K562 (cell line): ENCODE measurements around the gene RGS7. TPM values are rescaled to one million over a fixed set of nuclear protein-coding genes. Genes with fewer than 3 reads are reported as not detected.

ENCODE experiments used
- ATAC-seq: fragments of 200-7000 bp; cut with Tn5 transposase; 3 replicates; pipeline ENCODE4 v1.9.1; 2020; ENCODE audit warnings: moderate library complexity
- BruUV-seq: library from RNA; stranded (reverse); fragments of 400-500 nt; replicated peaks from 2 replicates; lab custom pipeline; 2021; lab: Mats Ljungman, UMichigan
- CTCF ChIA-PET: fragments of 300-600 bp; formaldehyde crosslinking; extraction: SDS; loops from one replicate; lab custom pipeline; 2021; ENCODE audit warnings: low intra/inter-chr PET ratio; lab: Yijun Ruan, JAX
- POLR2A ChIA-PET: fragments of 300-600, 350-650 bp; sonication (Branson Sonifier 250); formaldehyde crosslinking; extraction: SDS; loops from one replicate; lab custom pipeline; 2021; ENCODE audit warnings: antibody characterized with exemption, inconsistent platforms; lab: Yijun Ruan, JAX
- DNase-seq, 4 experiments: peaks; one replicate each; pipeline versions ENCODE4 v3.0.0 to v3.0.0-alpha.2; 2011 to 2018; ENCODE audit warnings: low spot score in 3 of 4, mixed read lengths in 3 of 4; ENCODE audit errors: extremely low read depth in 1 of 4
- FAIRE-seq: peaks from 2 replicates; lab custom pipeline; 2011; peaks lifted over from hg19 to GRCh38; lab: Jason Lieb, UNC
- H2AFZ ChIP-seq: 2 replicates; pipeline ENCODE4 v1.6.0; 2011; ENCODE audit warnings: low read depth, low read length, control low read depth, inconsistent platforms
- H3K27ac ChIP-seq: fragments of 200-600 bp; 3 replicates; pipeline ENCODE4 v1.8.0; 2011; ENCODE audit warnings: low read depth, mild to moderate bottlenecking, control low read depth, inconsistent platforms, low read length, moderate library complexity, mixed read lengths; ENCODE audit errors: extremely low read depth
- H3K27me3 ChIP-seq, 2 experiments: fragments of 300-600 bp in 1 of 2; 2 replicates in 1 of 2; 3 replicates in 1 of 2; pipeline versions ENCODE4 v1.6.0 to v1.8.0; 2011; ENCODE audit warnings: inconsistent platforms in 2 of 2, low read length in 2 of 2, mild to moderate bottlenecking in 1 of 2, mixed read lengths in 1 of 2, moderate library complexity in 1 of 2; ENCODE audit not compliant: control insufficient read depth in 2 of 2, insufficient read depth in 2 of 2
- H3K36me3 ChIP-seq: fragments of 300-600 bp; 3 replicates; pipeline ENCODE4 v1.8.0; 2011; ENCODE audit warnings: mild to moderate bottlenecking, low read length, inconsistent platforms; ENCODE audit not compliant: control insufficient read depth, insufficient read depth
- H3K4me1 ChIP-seq, 2 experiments: fragments of 200-600 bp in 1 of 2; replicated peaks in 1 of 2; 2 replicates in 1 of 2; 3 replicates in 1 of 2; pipeline versions ENCODE4 v1.5.1 to v1.8.0; 2011; ENCODE audit warnings: inconsistent platforms in 2 of 2, low read length in 2 of 2, mild to moderate bottlenecking in 1 of 2, mixed read lengths in 1 of 2, moderate library complexity in 1 of 2; ENCODE audit not compliant: control insufficient read depth in 2 of 2, insufficient read depth in 2 of 2
- H3K4me2 ChIP-seq: 2 replicates; pipeline ENCODE4 v1.6.1; 2011; ENCODE audit warnings: low read length, control low read depth, inconsistent platforms, mixed read lengths; ENCODE audit not compliant: insufficient read depth
- H3K4me3 ChIP-seq: fragments of 200-600 bp; sonication (generic), shearing (Covaris generic); 2 replicates; pipeline ENCODE4 v1.5.1; 2016; ENCODE audit warnings: control low read depth, inconsistent platforms
- H3K79me2 ChIP-seq: fragments of 200-600 bp; 3 replicates; pipeline ENCODE4 v1.8.0; 2011; ENCODE audit warnings: low read length, inconsistent platforms; ENCODE audit not compliant: control insufficient read depth, insufficient read depth
- H3K9ac ChIP-seq, 2 experiments: 2 replicates each; pipeline versions ENCODE4 v1.6.0 to v1.6.1; 2011; ENCODE audit warnings: low read depth in 2 of 2, low read length in 2 of 2, control low read depth in 1 of 2, inconsistent platforms in 1 of 2, mild to moderate bottlenecking in 1 of 2, mixed read lengths in 1 of 2; ENCODE audit not compliant: insufficient read depth in 1 of 2
- H3K9me1 ChIP-seq: one replicate; pipeline ENCODE4 v1.6.0; 2011; ENCODE audit warnings: inconsistent platforms, mild to moderate bottlenecking, low read length, moderate library complexity; ENCODE audit not compliant: control insufficient read depth, insufficient read depth
- H3K9me3 ChIP-seq: replicated peaks from 2 replicates; pipeline ENCODE4 v1.5.1; 2011; ENCODE audit warnings: low read depth, low read length, inconsistent platforms; ENCODE audit not compliant: control insufficient read depth, insufficient read depth
- H4K20me1 ChIP-seq: replicated peaks from 2 replicates; pipeline ENCODE4 v1.6.1; 2011; ENCODE audit warnings: low read length, inconsistent platforms, mixed read lengths; ENCODE audit not compliant: control insufficient read depth, insufficient read depth
- MCM2 ChIP-seq: fragments of 450-650 bp; IDR thresholded peaks from 2 replicates; pipeline ENCODE4 v1.6.1; 2017; ENCODE audit warnings: low read depth, mild to moderate bottlenecking
- SMARCE1 ChIP-seq: fragments of 450-650 bp; IDR thresholded peaks from 2 replicates; pipeline ENCODE4 v1.7.1; 2016; ENCODE audit warnings: mild to moderate bottlenecking
- TFAM ChIP-seq: fragments of 250-450 bp; sonication (Bioruptor Pico); conservative IDR thresholded peaks from 2 replicates; pipeline ENCODE4 v1.5.0; 2021; ENCODE audit warnings: mild to moderate bottlenecking, moderate library complexity
- ZNF766 ChIP-seq: fragments of 200-800 bp; sonication (Bioruptor generic); conservative IDR thresholded peaks from 2 replicates; pipeline ENCODE4 v1.6.1; 2016; ENCODE audit warnings: missing genetic modification characterization, missing compliant biosample characterization
- ZNF785 ChIP-seq: fragments of 250-450 bp; sonication (Bioruptor Pico); IDR thresholded peaks from 2 replicates; pipeline ENCODE4 v1.4.0; 2020; ENCODE audit warnings: mild to moderate bottlenecking
- ZNF79 ChIP-seq: fragments of 250-450 bp; sonication (Bioruptor Pico); IDR thresholded peaks from 2 replicates; pipeline ENCODE4 v1.4.0; 2020; ENCODE audit warnings: low read depth, mild to moderate bottlenecking, moderate library complexity
- WGBS: fragments of 100-300 bp; shearing (Covaris generic); methylation state at CpG from one replicate; pipeline ENCODE4 v1.1.6; 2016; ENCODE audit warnings: low coverage, mixed read lengths; ENCODE audit not compliant: insufficient coverage; ENCODE audit errors: missing lambda C conversion rate; 5-methylcytosine and 5-hydroxymethylcytosine counted together
- in situ Hi-C: fragments of 300-500 bp; cut with MboI; formaldehyde crosslinking; loops from 4 replicates; pipeline ENCODE4 v1.15.0; 2018; ENCODE audit warnings: inconsistent platforms, mixed read lengths
- intact Hi-C: fragments of 100-400 bp; cut with micrococcal nuclease; formaldehyde crosslinking; loops from 2 replicates; pipeline ENCODE4 v1.14.2; 2022
- polyA plus RNA-seq, 8 experiments: library from polyadenylated mRNA; depleted of rRNA in 4 of 8; stranded (reverse) in 5 of 8; unstranded in 3 of 8; fragments of >200 nt; fragmentation: Nextera tagmentation in 2 of 8; fragmentation: Illumina TruSeq in 1 of 8; extraction: Ambion mirVana in 2 of 8; extraction: Trizol in 1 of 8; gene quantifications; 2 replicates each; pipeline versions ENCODE4 v1.2.1 to v1.2.3, GENCODE V29; 2011 to 2014; ENCODE audit warnings: inconsistent platforms in 1 of 8, missing spikeins in 1 of 8
- total RNA-seq, 7 experiments: library from RNA; depleted of rRNA in 6 of 7; stranded (reverse); fragments of >200 nt in 6 of 7; fragmentation: Illumina TruSeq in 2 of 7; extraction: Trizol in 2 of 7; gene quantifications; 2 replicates each; pipeline versions ENCODE4 v1.2.1 to v1.2.3, GENCODE V29; 2011 to 2021; ENCODE audit warnings: low replicate concordance in 1 of 7
- TF ChIP-seq, protein P1 (sequence below): fragments of 450-650 bp; IDR thresholded peaks from 2 replicates; pipeline ENCODE4 v1.6.1; 2017; ENCODE audit warnings: antibody characterized with exemption, mild to moderate bottlenecking
- TF ChIP-seq, protein P2 (sequence below): fragments of 450-650 bp; IDR thresholded peaks from 2 replicates; pipeline ENCODE4 v1.6.1; 2016; ENCODE audit warnings: mild to moderate bottlenecking
- TF ChIP-seq, protein P3 (sequence below): fragments of 250-450 bp; sonication (Bioruptor Pico); IDR thresholded peaks from 2 replicates; pipeline ENCODE4 v1.8.0; 2022; ENCODE audit warnings: moderate library complexity, mild to moderate bottlenecking, inconsistent platforms
- TF ChIP-seq, protein P4 (sequence below), 2 experiments: fragments of 450-650 bp; IDR thresholded peaks; 2 replicates each; pipeline ENCODE4 v1.6.1; 2018; ENCODE audit warnings: mild to moderate bottlenecking in 2 of 2, low read depth in 1 of 2; ENCODE audit not compliant: partially characterized antibody in 2 of 2

Gene RGS7
- total and polyA plus RNA-seq, 9 of the 15 experiments (the other 6 are each of a cell fraction or from before 2014, with no cell fraction given), result not detected

DNA sequence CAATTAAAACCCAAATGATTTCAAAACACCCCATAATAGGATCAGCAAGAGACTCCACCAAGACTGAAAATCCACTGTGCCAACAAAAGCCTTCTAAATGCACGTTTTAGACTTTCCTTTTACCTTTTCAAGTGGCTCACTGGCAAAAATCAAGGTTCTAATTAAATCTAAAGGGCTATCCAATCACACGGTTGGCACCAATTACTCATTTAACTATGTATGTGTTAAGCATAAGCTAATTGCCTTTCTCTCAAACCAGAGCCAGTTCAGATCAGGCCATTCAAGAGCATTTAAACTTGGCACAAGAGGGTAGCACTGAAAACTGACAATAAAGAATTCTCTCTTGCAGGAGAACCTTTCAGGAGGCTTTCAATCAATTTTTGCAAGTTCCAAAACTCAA lies 139.5 kb downstream of the RGS7 start:
- Histone ChIP-seq H2AFZ (no peak overlapping the region), H3K9me1 (no peaks in the 10 kb centered on the region), H3K4me1 (no peaks in the 10 kb centered on the region), H3K27me3 (no peaks in the 10 kb centered on the region), H3K36me3 (no peaks in the 10 kb centered on the region), H3K79me2 (no peaks in the 10 kb centered on the region), H3K9me3 (no peaks in the 10 kb centered on the region; the same call in 1 of the 2 replicates), H3K27ac (no peak overlapping the region), H3K4me2 (no peak overlapping the region), H3K4me3 (no peak overlapping the region), H4K20me1 (no peaks in the 10 kb centered on the region), H3K9ac (no peak overlapping the region)
- intact Hi-C loops, result no loop called here
- ATAC-seq (no peak), DNase-seq (no peak), FAIRE-seq (no peak)
- in situ Hi-C loops, result no loop called here
- ChIA-PET POLR2A (no interaction called here), CTCF (no interaction called here)
- 3% methylated on average over 2 of the region's 2 CpGs for WGBS
- BruUV-seq, result no TSS peak
- TF ChIP-seq ZNF766 (CRISPR knock-in tag), result no peak
- TF ChIP-seq SMARCE1, result no peak
- TF ChIP-seq, protein P1, sequence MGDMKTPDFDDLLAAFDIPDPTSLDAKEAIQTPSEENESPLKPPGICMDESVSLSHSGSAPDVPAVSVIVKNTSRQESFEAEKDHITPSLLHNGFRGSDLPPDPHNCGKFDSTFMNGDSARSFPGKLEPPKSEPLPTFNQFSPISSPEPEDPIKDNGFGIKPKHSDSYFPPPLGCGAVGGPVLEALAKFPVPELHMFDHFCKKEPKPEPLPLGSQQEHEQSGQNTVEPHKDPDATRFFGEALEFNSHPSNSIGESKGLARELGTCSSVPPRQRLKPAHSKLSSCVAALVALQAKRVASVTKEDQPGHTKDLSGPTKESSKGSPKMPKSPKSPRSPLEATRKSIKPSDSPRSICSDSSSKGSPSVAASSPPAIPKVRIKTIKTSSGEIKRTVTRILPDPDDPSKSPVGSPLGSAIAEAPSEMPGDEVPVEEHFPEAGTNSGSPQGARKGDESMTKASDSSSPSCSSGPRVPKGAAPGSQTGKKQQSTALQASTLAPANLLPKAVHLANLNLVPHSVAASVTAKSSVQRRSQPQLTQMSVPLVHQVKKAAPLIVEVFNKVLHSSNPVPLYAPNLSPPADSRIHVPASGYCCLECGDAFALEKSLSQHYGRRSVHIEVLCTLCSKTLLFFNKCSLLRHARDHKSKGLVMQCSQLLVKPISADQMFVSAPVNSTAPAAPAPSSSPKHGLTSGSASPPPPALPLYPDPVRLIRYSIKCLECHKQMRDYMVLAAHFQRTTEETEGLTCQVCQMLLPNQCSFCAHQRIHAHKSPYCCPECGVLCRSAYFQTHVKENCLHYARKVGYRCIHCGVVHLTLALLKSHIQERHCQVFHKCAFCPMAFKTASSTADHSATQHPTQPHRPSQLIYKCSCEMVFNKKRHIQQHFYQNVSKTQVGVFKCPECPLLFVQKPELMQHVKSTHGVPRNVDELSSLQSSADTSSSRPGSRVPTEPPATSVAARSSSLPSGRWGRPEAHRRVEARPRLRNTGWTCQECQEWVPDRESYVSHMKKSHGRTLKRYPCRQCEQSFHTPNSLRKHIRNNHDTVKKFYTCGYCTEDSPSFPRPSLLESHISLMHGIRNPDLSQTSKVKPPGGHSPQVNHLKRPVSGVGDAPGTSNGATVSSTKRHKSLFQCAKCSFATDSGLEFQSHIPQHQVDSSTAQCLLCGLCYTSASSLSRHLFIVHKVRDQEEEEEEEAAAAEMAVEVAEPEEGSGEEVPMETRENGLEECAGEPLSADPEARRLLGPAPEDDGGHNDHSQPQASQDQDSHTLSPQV, result no peak
- TF ChIP-seq, protein P2, sequence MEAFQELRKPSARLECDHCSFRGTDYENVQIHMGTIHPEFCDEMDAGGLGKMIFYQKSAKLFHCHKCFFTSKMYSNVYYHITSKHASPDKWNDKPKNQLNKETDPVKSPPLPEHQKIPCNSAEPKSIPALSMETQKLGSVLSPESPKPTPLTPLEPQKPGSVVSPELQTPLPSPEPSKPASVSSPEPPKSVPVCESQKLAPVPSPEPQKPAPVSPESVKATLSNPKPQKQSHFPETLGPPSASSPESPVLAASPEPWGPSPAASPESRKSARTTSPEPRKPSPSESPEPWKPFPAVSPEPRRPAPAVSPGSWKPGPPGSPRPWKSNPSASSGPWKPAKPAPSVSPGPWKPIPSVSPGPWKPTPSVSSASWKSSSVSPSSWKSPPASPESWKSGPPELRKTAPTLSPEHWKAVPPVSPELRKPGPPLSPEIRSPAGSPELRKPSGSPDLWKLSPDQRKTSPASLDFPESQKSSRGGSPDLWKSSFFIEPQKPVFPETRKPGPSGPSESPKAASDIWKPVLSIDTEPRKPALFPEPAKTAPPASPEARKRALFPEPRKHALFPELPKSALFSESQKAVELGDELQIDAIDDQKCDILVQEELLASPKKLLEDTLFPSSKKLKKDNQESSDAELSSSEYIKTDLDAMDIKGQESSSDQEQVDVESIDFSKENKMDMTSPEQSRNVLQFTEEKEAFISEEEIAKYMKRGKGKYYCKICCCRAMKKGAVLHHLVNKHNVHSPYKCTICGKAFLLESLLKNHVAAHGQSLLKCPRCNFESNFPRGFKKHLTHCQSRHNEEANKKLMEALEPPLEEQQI, result no peak
- no peak for TF ChIP-seq MCM2
- TF ChIP-seq ZNF79 (CRISPR knock-in tag), result no peak
- no peak for TF ChIP-seq ZNF785 (CRISPR knock-in tag)
- TF ChIP-seq TFAM (CRISPR knock-in tag), result no peak
- TF ChIP-seq, protein P3, sequence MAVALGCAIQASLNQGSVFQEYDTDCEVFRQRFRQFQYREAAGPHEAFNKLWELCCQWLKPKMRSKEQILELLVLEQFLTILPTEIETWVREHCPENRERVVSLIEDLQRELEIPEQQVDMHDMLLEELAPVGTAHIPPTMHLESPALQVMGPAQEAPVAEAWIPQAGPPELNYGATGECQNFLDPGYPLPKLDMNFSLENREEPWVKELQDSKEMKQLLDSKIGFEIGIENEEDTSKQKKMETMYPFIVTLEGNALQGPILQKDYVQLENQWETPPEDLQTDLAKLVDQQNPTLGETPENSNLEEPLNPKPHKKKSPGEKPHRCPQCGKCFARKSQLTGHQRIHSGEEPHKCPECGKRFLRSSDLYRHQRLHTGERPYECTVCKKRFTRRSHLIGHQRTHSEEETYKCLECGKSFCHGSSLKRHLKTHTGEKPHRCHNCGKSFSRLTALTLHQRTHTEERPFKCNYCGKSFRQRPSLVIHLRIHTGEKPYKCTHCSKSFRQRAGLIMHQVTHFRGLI, result no peak
- TF ChIP-seq, protein P4, sequence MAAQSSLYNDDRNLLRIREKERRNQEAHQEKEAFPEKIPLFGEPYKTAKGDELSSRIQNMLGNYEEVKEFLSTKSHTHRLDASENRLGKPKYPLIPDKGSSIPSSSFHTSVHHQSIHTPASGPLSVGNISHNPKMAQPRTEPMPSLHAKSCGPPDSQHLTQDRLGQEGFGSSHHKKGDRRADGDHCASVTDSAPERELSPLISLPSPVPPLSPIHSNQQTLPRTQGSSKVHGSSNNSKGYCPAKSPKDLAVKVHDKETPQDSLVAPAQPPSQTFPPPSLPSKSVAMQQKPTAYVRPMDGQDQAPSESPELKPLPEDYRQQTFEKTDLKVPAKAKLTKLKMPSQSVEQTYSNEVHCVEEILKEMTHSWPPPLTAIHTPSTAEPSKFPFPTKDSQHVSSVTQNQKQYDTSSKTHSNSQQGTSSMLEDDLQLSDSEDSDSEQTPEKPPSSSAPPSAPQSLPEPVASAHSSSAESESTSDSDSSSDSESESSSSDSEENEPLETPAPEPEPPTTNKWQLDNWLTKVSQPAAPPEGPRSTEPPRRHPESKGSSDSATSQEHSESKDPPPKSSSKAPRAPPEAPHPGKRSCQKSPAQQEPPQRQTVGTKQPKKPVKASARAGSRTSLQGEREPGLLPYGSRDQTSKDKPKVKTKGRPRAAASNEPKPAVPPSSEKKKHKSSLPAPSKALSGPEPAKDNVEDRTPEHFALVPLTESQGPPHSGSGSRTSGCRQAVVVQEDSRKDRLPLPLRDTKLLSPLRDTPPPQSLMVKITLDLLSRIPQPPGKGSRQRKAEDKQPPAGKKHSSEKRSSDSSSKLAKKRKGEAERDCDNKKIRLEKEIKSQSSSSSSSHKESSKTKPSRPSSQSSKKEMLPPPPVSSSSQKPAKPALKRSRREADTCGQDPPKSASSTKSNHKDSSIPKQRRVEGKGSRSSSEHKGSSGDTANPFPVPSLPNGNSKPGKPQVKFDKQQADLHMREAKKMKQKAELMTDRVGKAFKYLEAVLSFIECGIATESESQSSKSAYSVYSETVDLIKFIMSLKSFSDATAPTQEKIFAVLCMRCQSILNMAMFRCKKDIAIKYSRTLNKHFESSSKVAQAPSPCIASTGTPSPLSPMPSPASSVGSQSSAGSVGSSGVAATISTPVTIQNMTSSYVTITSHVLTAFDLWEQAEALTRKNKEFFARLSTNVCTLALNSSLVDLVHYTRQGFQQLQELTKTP (IDR thresholded peaks at IDR 0.05; ENCODE audit: low read depth in 1 of 2, partially characterized antibody in 2 of 2), result no peak
